GM19468 (cell line): ENCODE measurements around the gene RNASE7.

Source experiments
- ATAC-seq: cut with Tn5 transposase; IDR thresholded peaks from one replicate; pipeline ENCODE4 v1.9.1; 2021; ENCODE audit warnings: mild to moderate bottlenecking, moderate library complexity, moderate number of reproducible peaks; ENCODE audit not compliant: unreplicated experiment; ENCODE audit errors: extremely low read depth

Gene RNASE7

GRCh38 chr14:21060614-21061346, 18.6 kb downstream of the RNASE7 start:
- no peak for ATAC-seq

GRCh38 chr14:21061347-21061668, 19.1 kb downstream of the RNASE7 start:
- no peak for ATAC-seq

- ATAC-seq: no peak
Observed at GRCh38 chr14:21063479-21063878, 21.3 kb downstream of the RNASE7 start.

GRCh38 chr14:21066882-21067502, 24.8 kb downstream of the RNASE7 start:
- no peak for ATAC-seq

GRCh38 chr14:21068521-21069387, 26.6 kb downstream of the RNASE7 start:
- ATAC-seq: no peak

GRCh38 chr14:21069388-21070082, 27.4 kb downstream of the RNASE7 start:
- ATAC-seq: no peak

- ATAC-seq: no peak
Observed at GRCh38 chr14:21070083-21070609, 28.0 kb downstream of the RNASE7 start, which contains the start of gene ARHGEF40. Gene ARHGEF40, plus strand, starts transcription at chr14:21070304. Its CDS starts 93 bp downstream, at chr14:21070397.

- no peak for ATAC-seq
Observed at GRCh38 chr14:21070610-21071224, 28.6 kb downstream of the RNASE7 start.

GRCh38 chr14:21071225-21072030, 29.3 kb downstream of the RNASE7 start:
- peak; percentile 59 for ATAC-seq

GRCh38 chr14:21072031-21072473, 29.9 kb downstream of the RNASE7 start:
- no peak for ATAC-seq

GRCh38 chr14:21072781-21073339, 30.7 kb downstream of the RNASE7 start:
- ATAC-seq: no peak

GRCh38 chr14:21073921-21074320, 31.8 kb downstream of the RNASE7 start:
- ATAC-seq: no peak

- ATAC-seq: no peak
Observed at GRCh38 chr14:21074398-21075272, 32.5 kb downstream of the RNASE7 start.

- ATAC-seq: no peak
Observed at GRCh38 chr14:21075719-21076437, 33.7 kb downstream of the RNASE7 start.

GRCh38 chr14:21077672-21078071, 35.5 kb downstream of the RNASE7 start:
- ATAC-seq: no peak

- ATAC-seq: no peak
Observed at GRCh38 chr14:21078287-21078686, 36.1 kb downstream of the RNASE7 start.

GRCh38 chr14:21078726-21079125, 36.6 kb downstream of the RNASE7 start:
- no peak for ATAC-seq
